Activated naive CD4-positive, alpha-beta T cell treated with anti-CD3 and anti-CD28 coated beads for 36 hours (primary cell): Measurements from ENCODE around the gene ANKFY1. TPM values are rescaled to one million over a fixed set of nuclear protein-coding genes. Genes with fewer than 3 reads are reported as not detected.

Experiments
- CTCF ChIA-PET: fragments of 350-600 bp; sonication (Branson Sonifier 250); formaldehyde crosslinking; loops from one replicate; lab custom pipeline; 2021; ENCODE audit warnings: antibody characterized with exemption; lab: Charles Lee
- DNase-seq: peaks from one replicate; pipeline ENCODE4 v3.0.0-alpha.2; 2020
- H3K27ac Mint-ChIP-seq: one replicate; pipeline ENCODE4 v1.8.0; 2021; ENCODE audit warnings: mild to moderate bottlenecking, mixed read lengths
- H3K27me3 Mint-ChIP-seq: one replicate; pipeline ENCODE4 v1.8.0; 2021; ENCODE audit warnings: low read depth, mixed read lengths
- H3K36me3 Mint-ChIP-seq: one replicate; pipeline ENCODE4 v1.8.0; 2021; ENCODE audit warnings: low read depth, mixed read lengths
- H3K4me1 Mint-ChIP-seq: one replicate; pipeline ENCODE4 v1.8.0; 2021; ENCODE audit warnings: low read depth, mixed read lengths
- H3K4me3 Mint-ChIP-seq: one replicate; pipeline ENCODE4 v1.8.0; 2021; ENCODE audit warnings: mild to moderate bottlenecking, moderate library complexity, mixed read lengths
- H3K9me3 Mint-ChIP-seq: one replicate; pipeline ENCODE4 v1.8.0; 2021; ENCODE audit warnings: mixed read lengths
- intact Hi-C: fragments of 100-400 bp; cut with micrococcal nuclease; formaldehyde crosslinking; loops from one replicate; pipeline ENCODE4 v1.15.1; 2023
- total RNA-seq, 2 experiments: library from RNA; stranded (reverse); gene quantifications; one replicate each; pipeline ENCODE4 v1.2.3, GENCODE V29; 2021

Gene ANKFY1
- total RNA-seq, 2 experiments from 2014 or later: 36.6 to 37.4 TPM

- no peak overlapping the region for H3K4me3 Mint-ChIP-seq
- H3K27ac Mint-ChIP-seq: no peak overlapping the region
- intact Hi-C loops: no loop called here
- DNase-seq: no peak
- no peaks in the 10 kb centered on the region for H3K9me3 Mint-ChIP-seq
- CTCF ChIA-PET: no interaction called here
- H3K36me3 Mint-ChIP-seq: peaks cover 6% of the 10 kb centered on the region
- H3K27me3 Mint-ChIP-seq: no peaks in the 10 kb centered on the region
- no peaks in the 10 kb centered on the region for H3K4me1 Mint-ChIP-seq
Observed at GRCh38 chr17:4160294-4160859, 103.4 kb downstream of the ANKFY1 start.

- CTCF ChIA-PET: interaction anchor here (0.9 to 1.0 kb wide), 2 partner anchors 255 to 261 kb away, joined by 3 read pairs; no protein-coding TSS in a partner anchor
- no peaks in the 10 kb centered on the region for H3K4me1 Mint-ChIP-seq
- no peaks in the 10 kb centered on the region for H3K9me3 Mint-ChIP-seq
- H3K4me3 Mint-ChIP-seq: no peak overlapping the region
- DNase-seq: no peak
- H3K36me3 Mint-ChIP-seq: peaks cover 6% of the 10 kb centered on the region
- intact Hi-C loops: no loop called here
- H3K27me3 Mint-ChIP-seq: no peaks in the 10 kb centered on the region
- no peak overlapping the region for H3K27ac Mint-ChIP-seq
Observed at GRCh38 chr17:4159761-4160160, 104.0 kb downstream of the ANKFY1 start.

- H3K9me3 Mint-ChIP-seq: no peaks in the 10 kb centered on the region
- CTCF ChIA-PET: interaction anchor here (0.7 to 0.9 kb wide), 2 partner anchors 23 to 42 kb away, joined by 3 to 5 read pairs; no protein-coding TSS in a partner anchor
- H3K27me3 Mint-ChIP-seq: no peaks in the 10 kb centered on the region
- no peak overlapping the region for H3K27ac Mint-ChIP-seq
- no peaks in the 10 kb centered on the region for H3K4me1 Mint-ChIP-seq
- DNase-seq: no peak
- no peak overlapping the region for H3K4me3 Mint-ChIP-seq
- peaks cover 4% of the 10 kb centered on the region for H3K36me3 Mint-ChIP-seq
- intact Hi-C loops: no loop called here
Observed at GRCh38 chr17:4157618-4158333, 106.0 kb downstream of the ANKFY1 start.

- H3K9me3 Mint-ChIP-seq: no peaks in the 10 kb centered on the region
- H3K4me1 Mint-ChIP-seq: no peaks in the 10 kb centered on the region
Observed at GRCh38 chr17:4156750-4157381, 106.9 kb downstream of the ANKFY1 start.

GRCh38 chr17:4155980-4156620, 107.7 kb downstream of the ANKFY1 start:
- Mint-ChIP-seq H3K36me3 (peaks cover 4% of the 10 kb centered on the region), H3K4me1 (no peaks in the 10 kb centered on the region), H3K27me3 (no peaks in the 10 kb centered on the region), H3K9me3 (no peaks in the 10 kb centered on the region), H3K27ac (peak overlapping the region; percentile 33), H3K4me3 (no peak overlapping the region)
- no peak for DNase-seq
- CTCF ChIA-PET: no interaction called here
- intact Hi-C loops: no loop called here

More at GRCh38 chr17:4156750-4157381, 106.9 kb downstream of the ANKFY1 start:
- DNase-seq: no peak
- Mint-ChIP-seq H3K27me3 (no peaks in the 10 kb centered on the region), H3K27ac (no peak overlapping the region), H3K36me3 (peaks cover 4% of the 10 kb centered on the region), H3K4me3 (no peak overlapping the region)
- CTCF ChIA-PET: interaction anchor here (0.9 kb wide), 1 partner anchor 43 kb away, joined by 3 read pairs; no protein-coding TSS in a partner anchor
- intact Hi-C loops: no loop called here

GRCh38 chr17:4154201-4154600, 109.6 kb downstream of the ANKFY1 start:
- intact Hi-C loops: no loop called here
- Mint-ChIP-seq H3K4me3 (no peak overlapping the region), H3K27me3 (no peaks in the 10 kb centered on the region), H3K36me3 (peaks cover 3% of the 10 kb centered on the region), H3K9me3 (no peaks in the 10 kb centered on the region), H3K4me1 (no peaks in the 10 kb centered on the region), H3K27ac (no peak overlapping the region)
- CTCF ChIA-PET: no interaction called here
- DNase-seq: no peak

- H3K27ac Mint-ChIP-seq: no peak overlapping the region
- peaks cover 3% of the 10 kb centered on the region for H3K36me3 Mint-ChIP-seq
- CTCF ChIA-PET: no interaction called here
- H3K4me3 Mint-ChIP-seq: no peak overlapping the region
- DNase-seq: no peak
- intact Hi-C loops: no loop called here
- H3K9me3 Mint-ChIP-seq: no peaks in the 10 kb centered on the region
- no peaks in the 10 kb centered on the region for H3K27me3 Mint-ChIP-seq
- H3K4me1 Mint-ChIP-seq: no peaks in the 10 kb centered on the region
Observed at GRCh38 chr17:4152471-4152870, 111.3 kb downstream of the ANKFY1 start.

- Mint-ChIP-seq H3K4me1 (no peaks in the 10 kb centered on the region), H3K4me3 (no peak overlapping the region), H3K9me3 (no peaks in the 10 kb centered on the region), H3K27ac (no peak overlapping the region), H3K36me3 (peaks cover 3% of the 10 kb centered on the region), H3K27me3 (no peaks in the 10 kb centered on the region)
- no peak for DNase-seq
- CTCF ChIA-PET: no interaction called here
- intact Hi-C loops: no loop called here
Observed at GRCh38 chr17:4150096-4150495, 113.7 kb downstream of the ANKFY1 start.

- Mint-ChIP-seq H3K4me1 (peaks cover 9% of the 10 kb centered on the region), H3K27me3 (no peaks in the 10 kb centered on the region), H3K36me3 (peaks cover 5% of the 10 kb centered on the region), H3K4me3 (no peak overlapping the region), H3K27ac (no peak overlapping the region), H3K9me3 (no peaks in the 10 kb centered on the region)
- no peak for DNase-seq
- CTCF ChIA-PET: interaction anchor here (0.5 to 0.7 kb wide), 2 partner anchors 233 to 1665 kb away, joined by 3 read pairs; no protein-coding TSS in a partner anchor
- intact Hi-C loops: loop anchor here (10.0 kb wide), 3 partner anchors 424 to 1754 kb away; partner anchors contain the start of genes ARRB2 and HASPIN
Observed at GRCh38 chr17:4148611-4149308, 115.0 kb downstream of the ANKFY1 start.

- DNase-seq: no peak
- H3K9me3 Mint-ChIP-seq: no peaks in the 10 kb centered on the region
- CTCF ChIA-PET: no interaction called here
- H3K36me3 Mint-ChIP-seq: peaks cover 5% of the 10 kb centered on the region
- H3K4me3 Mint-ChIP-seq: no peak overlapping the region
- intact Hi-C loops: loop anchor here (10.0 kb wide), 3 partner anchors 423 to 1753 kb away; partner anchors contain the start of genes ARRB2 and HASPIN
- H3K27ac Mint-ChIP-seq: no peak overlapping the region
- H3K4me1 Mint-ChIP-seq: peaks cover 9% of the 10 kb centered on the region
- no peaks in the 10 kb centered on the region for H3K27me3 Mint-ChIP-seq
Observed at GRCh38 chr17:4147751-4148310, 115.9 kb downstream of the ANKFY1 start.

GRCh38 chr17:4146641-4147040, 117.1 kb downstream of the ANKFY1 start:
- H3K4me1 Mint-ChIP-seq: peaks cover 15% of the 10 kb centered on the region
- CTCF ChIA-PET: no interaction called here
- no peaks in the 10 kb centered on the region for H3K9me3 Mint-ChIP-seq
- intact Hi-C loops: loop anchor here (10.0 kb wide), 3 partner anchors 422 to 1752 kb away; partner anchors contain the start of genes ARRB2 and HASPIN
- DNase-seq: no peak
- no peak overlapping the region for H3K4me3 Mint-ChIP-seq
- no peaks in the 10 kb centered on the region for H3K27me3 Mint-ChIP-seq
- peaks cover 5% of the 10 kb centered on the region for H3K36me3 Mint-ChIP-seq
- no peak overlapping the region for H3K27ac Mint-ChIP-seq
